MM.1S (cell line): ENCODE data around the gene ZIC5.

Experiments
- DNase-seq: peaks from one replicate; pipeline ENCODE4 v3.0.0-alpha.2; 2015
- H2AFZ ChIP-seq: fragments of 300-600 bp; sonication (generic); 2 replicates; pipeline ENCODE4 v1.6.0; 2016; ENCODE audit warnings: antibody characterized with exemption, low read length
- H3F3A ChIP-seq: fragments of 300-600 bp; sonication (generic); 2 replicates; pipeline ENCODE4 v1.6.1; 2016; ENCODE audit warnings: mild to moderate bottlenecking, antibody characterized with exemption, low read length, moderate library complexity, mixed read lengths; ENCODE audit not compliant: insufficient read depth
- H3K27ac ChIP-seq: fragments of 300-600 bp; sonication (generic); 2 replicates; pipeline ENCODE4 v1.5.1; 2016; ENCODE audit warnings: mild to moderate bottlenecking, low read length
- H3K27me3 ChIP-seq: fragments of 300-600 bp; sonication (generic); replicated peaks from 2 replicates; pipeline ENCODE4 v1.6.0; 2016; ENCODE audit warnings: low read length; ENCODE audit not compliant: insufficient read depth
- H3K36me3 ChIP-seq: fragments of 300-600 bp; sonication (generic); replicated peaks from 2 replicates; pipeline ENCODE4 v1.6.1; 2016; ENCODE audit warnings: mild to moderate bottlenecking, low read length, mixed read lengths; ENCODE audit not compliant: insufficient read depth
- H3K4me1 ChIP-seq: fragments of 300-600 bp; sonication (generic); 2 replicates; pipeline ENCODE4 v1.6.1; 2016; ENCODE audit warnings: low read length, mixed read lengths
- H3K4me2 ChIP-seq: fragments of 300-600 bp; sonication (generic); 2 replicates; pipeline ENCODE4 v1.6.0; 2016; ENCODE audit warnings: low read depth, low read length
- H3K4me3 ChIP-seq: fragments of 300-600 bp; sonication (generic); 2 replicates; pipeline ENCODE4 v1.5.1; 2016; ENCODE audit warnings: low read length, mixed read lengths
- H3K79me2 ChIP-seq: fragments of 300-600 bp; sonication (generic); 2 replicates; pipeline ENCODE4 v1.6.1; 2016; ENCODE audit warnings: mixed run types, low read length, mixed read lengths
- H3K9ac ChIP-seq: fragments of 300-600 bp; sonication (generic); 2 replicates; pipeline ENCODE4 v1.6.1; 2016; ENCODE audit warnings: low read length, mixed read lengths
- H3K9me2 ChIP-seq: fragments of 300-600 bp; sonication (generic); replicated peaks from 2 replicates; pipeline ENCODE4 v1.6.1; 2016; ENCODE audit warnings: mild to moderate bottlenecking, low read length, mixed read lengths; ENCODE audit not compliant: insufficient read depth
- H3K9me3 ChIP-seq: fragments of 300-600 bp; sonication (generic); replicated peaks from 2 replicates; pipeline ENCODE4 v1.6.1; 2016; ENCODE audit warnings: mild to moderate bottlenecking, low read length, mixed read lengths; ENCODE audit not compliant: insufficient read depth
- H4K20me1 ChIP-seq: fragments of 300-600 bp; sonication (generic); 2 replicates; pipeline ENCODE4 v1.6.1; 2016; ENCODE audit warnings: mild to moderate bottlenecking, low read length, moderate library complexity, mixed read lengths; ENCODE audit not compliant: insufficient read depth
- CTCF ChIP-seq: fragments of 300-600 bp; sonication (generic); IDR thresholded peaks from 2 replicates; pipeline ENCODE4 v1.5.1; 2016; ENCODE audit warnings: antibody characterized with exemption, low read length, mixed read lengths
- EZH2 ChIP-seq: fragments of 300-600 bp; sonication (generic); optimal IDR thresholded peaks from 2 replicates; pipeline ENCODE3; 2017; ENCODE audit warnings: low read depth, mild to moderate bottlenecking, antibody characterized with exemption, low read length, mixed read lengths
- EZH2phosphoT487 ChIP-seq: fragments of 300-600 bp; sonication (generic); IDR thresholded peaks from 2 replicates; pipeline ENCODE4 v1.6.1; 2018; ENCODE audit warnings: antibody characterized with exemption, low read length

ZIC5 gene

GRCh38 chr13:99974939-99975561, 3.5 kb upstream of the ZIC5 start:
- DNase-seq: no peak
- no peaks in the 10 kb centered on the region for H3K9me3 ChIP-seq
- H3K9ac ChIP-seq: no peak overlapping the region
- TF ChIP-seq EZH2 (no peak), EZH2phosphoT487 (no peak), CTCF (no peak)
- H3K4me3 ChIP-seq: no peak overlapping the region
- no peak overlapping the region for H3K27ac ChIP-seq
- no peak overlapping the region for H3K4me2 ChIP-seq
- H2AFZ ChIP-seq: no peak overlapping the region
- H3K27me3 ChIP-seq: peaks cover 38% of the 10 kb centered on the region
- H3F3A ChIP-seq: no peaks in the 10 kb centered on the region
- H3K79me2 ChIP-seq: no peaks in the 10 kb centered on the region
- H4K20me1 ChIP-seq: no peaks in the 10 kb centered on the region
- H3K9me2 ChIP-seq: no peaks in the 10 kb centered on the region
- no peaks in the 10 kb centered on the region for H3K4me1 ChIP-seq
- H3K36me3 ChIP-seq: no peaks in the 10 kb centered on the region

GRCh38 chr13:99974296-99974938, 2.9 kb upstream of the ZIC5 start:
- H3K36me3 ChIP-seq: no peaks in the 10 kb centered on the region

GRCh38 chr13:99973808-99974185, 2.2 kb upstream of the ZIC5 start:
- TF ChIP-seq EZH2phosphoT487 (no peak), CTCF (no peak), EZH2 (no peak)
- peaks cover 29% of the 10 kb centered on the region for H3K27me3 ChIP-seq
- H3K79me2 ChIP-seq: no peaks in the 10 kb centered on the region
- H3K27ac ChIP-seq: no peak overlapping the region
- no peaks in the 10 kb centered on the region for H3K36me3 ChIP-seq
- H3K9ac ChIP-seq: no peak overlapping the region
- H3K4me2 ChIP-seq: no peak overlapping the region
- no peak overlapping the region for H3K4me3 ChIP-seq
- H2AFZ ChIP-seq: no peak overlapping the region
- no peaks in the 10 kb centered on the region for H4K20me1 ChIP-seq
- no peak for DNase-seq
- no peaks in the 10 kb centered on the region for H3K9me3 ChIP-seq
- no peaks in the 10 kb centered on the region for H3F3A ChIP-seq
- no peaks in the 10 kb centered on the region for H3K9me2 ChIP-seq
- no peaks in the 10 kb centered on the region for H3K4me1 ChIP-seq

More at GRCh38 chr13:99974296-99974938, 2.9 kb upstream of the ZIC5 start:
- H3K4me2 ChIP-seq: no peak overlapping the region
- no peak overlapping the region for H3K27ac ChIP-seq
- H3K27me3 ChIP-seq: peaks cover 35% of the 10 kb centered on the region
- H4K20me1 ChIP-seq: no peaks in the 10 kb centered on the region
- TF ChIP-seq EZH2phosphoT487 (no peak), CTCF (no peak), EZH2 (no peak)
- H3K9me3 ChIP-seq: no peaks in the 10 kb centered on the region
- DNase-seq: no peak
- no peaks in the 10 kb centered on the region for H3K9me2 ChIP-seq
- no peaks in the 10 kb centered on the region for H3K79me2 ChIP-seq
- H3K9ac ChIP-seq: no peak overlapping the region
- no peaks in the 10 kb centered on the region for H3K4me1 ChIP-seq
- H2AFZ ChIP-seq: no peak overlapping the region
- no peak overlapping the region for H3K4me3 ChIP-seq
- no peaks in the 10 kb centered on the region for H3F3A ChIP-seq
